ENCODE results near the gene IFNAR1.

- TF ChIP-seq CTCF (IDR thresholded peaks at IDR 0.05): no peak
- TF ChIP-seq POLR2A (IDR thresholded peaks at IDR 0.05): no peak
- peak in 1 of 2 donors; percentile 61 for TF ChIP-seq POLR2AphosphoS5 (IDR thresholded peaks at IDR 0.05; ENCODE audit: insufficient read depth in 1 of 2, low read depth in 1 of 2)
Observed at GRCh38 chr21:33403786-33404585, 79.2 kb downstream of the IFNAR1 start.
